HEK293T (cell line): ENCODE results near the gene DNAJB14.

Source experiments
- ARNT ChIP-seq: fragments of 450-650 bp; IDR thresholded peaks from 2 replicates; pipeline ENCODE4 v1.6.1; 2017; ENCODE audit warnings: mild to moderate bottlenecking
- SUZ12 ChIP-seq: fragments of 450-650 bp; IDR thresholded peaks from 2 replicates; pipeline ENCODE4 v1.6.1; 2016; ENCODE audit warnings: mild to moderate bottlenecking

DNA sequence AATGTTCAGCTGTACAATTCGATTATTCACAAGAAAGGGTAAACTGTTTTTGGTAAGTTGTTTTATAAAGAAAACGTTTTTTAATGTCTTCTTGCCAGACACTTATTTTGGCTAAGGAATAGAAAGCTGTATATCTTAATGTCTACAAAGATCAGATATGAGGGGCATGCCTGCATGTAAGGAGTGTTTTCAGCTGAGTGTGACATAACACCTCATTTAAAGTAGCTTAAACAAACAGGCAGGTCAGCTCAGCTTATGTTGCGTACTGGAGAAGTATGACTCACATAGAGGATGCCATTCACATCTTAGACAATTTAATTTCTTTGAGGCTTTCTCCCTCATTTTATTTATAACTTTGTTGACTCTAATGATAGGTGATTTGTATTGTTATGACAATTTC lies 82.6 kb downstream of the DNAJB14 start:
- TF ChIP-seq SUZ12 (no peak), ARNT (no peak)
